HepG2 (cell line): Measurements from ENCODE around the gene DNAAF1. TPM values are rescaled to one million over a fixed set of nuclear protein-coding genes. Genes with fewer than 3 reads are reported as not detected.

Source experiments
- ATAC-seq: fragments of 200-7000 bp; cut with Tn5 transposase; 3 replicates; pipeline ENCODE4 v1.9.1; 2020; ENCODE audit warnings: mild to moderate bottlenecking, moderate library complexity
- BruUV-seq: library from RNA; stranded (reverse); fragments of 400-500 nt; replicated peaks from 2 replicates; lab custom pipeline; 2021; lab: Mats Ljungman, UMichigan
- CTCF ChIA-PET: fragments of 300-600 bp; formaldehyde crosslinking; extraction: SDS; loops from one replicate; lab custom pipeline; 2021; ENCODE audit warnings: low total read pairs, inconsistent platforms, low intra/inter-chr PET ratio; lab: Yijun Ruan, JAX
- POLR2A ChIA-PET: fragments of 350-600 bp; sonication (Branson Sonifier 250); formaldehyde crosslinking; loops from one replicate; lab custom pipeline; 2020; ENCODE audit warnings: antibody characterized with exemption, inconsistent platforms; lab: Yijun Ruan, JAX
- DNase-seq: peaks from one replicate; pipeline ENCODE4 v3.0.0-alpha.2; 2015; ENCODE audit warnings: low spot score
- FAIRE-seq: peaks from 3 replicates; lab custom pipeline; 2011; peaks lifted over from hg19 to GRCh38; lab: Jason Lieb, UNC
- H2AFZ ChIP-seq: one replicate; pipeline ENCODE4 v1.6.1; 2011; ENCODE audit warnings: low read length, inconsistent platforms
- H3K27ac ChIP-seq: fragments of 300-600 bp; 3 replicates; pipeline ENCODE4 v1.8.0; 2011; ENCODE audit warnings: mixed run types, mild to moderate bottlenecking, mixed read lengths, low read length, inconsistent platforms; ENCODE audit not compliant: insufficient read depth; ENCODE audit errors: extremely low read length
- H3K27me3 ChIP-seq, 2 experiments: fragments of 200-600 bp in 1 of 2; 2 replicates in 1 of 2; 3 replicates in 1 of 2; pipeline versions ENCODE4 v1.6.0 to v1.8.0; 2011; ENCODE audit warnings: low read length in 2 of 2, mild to moderate bottlenecking in 2 of 2, moderate library complexity in 2 of 2, inconsistent platforms in 1 of 2; ENCODE audit not compliant: insufficient read depth in 2 of 2, control insufficient read depth in 1 of 2
- H3K36me3 ChIP-seq, 2 experiments: fragments of 200-600 bp in 1 of 2; replicated peaks in 1 of 2; 2 replicates in 1 of 2; 3 replicates in 1 of 2; pipeline versions ENCODE4 v1.5.1 to v1.8.0; 2011; ENCODE audit warnings: low read length in 2 of 2, inconsistent platforms in 1 of 2; ENCODE audit not compliant: insufficient read depth in 2 of 2, control insufficient read depth in 1 of 2
- H3K4me1 ChIP-seq: 2 replicates; pipeline ENCODE4 v1.5.1; 2012; ENCODE audit warnings: low read length, inconsistent platforms; ENCODE audit not compliant: insufficient read depth
- H3K4me2 ChIP-seq: 2 replicates; pipeline ENCODE4 v1.6.0; 2011; ENCODE audit warnings: low read depth, low read length, inconsistent platforms
- H3K4me3 ChIP-seq, 3 experiments: fragments of 200-600 bp in 1 of 3; sonication (generic), shearing (Covaris generic) in 1 of 3; replicated peaks in 1 of 3; 2 replicates each; pipeline ENCODE4 v1.5.1; 2011 to 2016; ENCODE audit warnings: low read length in 3 of 3, inconsistent platforms in 2 of 3, low read depth in 2 of 3, mild to moderate bottlenecking in 2 of 3, control low read depth in 1 of 3, mixed read lengths in 1 of 3; ENCODE audit not compliant: insufficient read depth in 1 of 3
- H3K79me2 ChIP-seq: one replicate; pipeline ENCODE4 v1.6.1; 2011; ENCODE audit warnings: low read length, inconsistent platforms; ENCODE audit not compliant: insufficient read depth
- H3K9ac ChIP-seq: 2 replicates; pipeline ENCODE4 v1.6.0; 2011; ENCODE audit warnings: mild to moderate bottlenecking, low read depth, low read length, inconsistent platforms; ENCODE audit not compliant: insufficient read depth
- H3K9me3 ChIP-seq: 2 replicates; pipeline ENCODE4 v1.5.1; 2012; ENCODE audit warnings: mild to moderate bottlenecking, low read length
- H4K20me1 ChIP-seq: 2 replicates; pipeline ENCODE4 v1.6.0; 2011; ENCODE audit warnings: inconsistent platforms, mild to moderate bottlenecking, low read length, moderate library complexity; ENCODE audit not compliant: insufficient read depth
- E2F2 ChIP-seq: sonication (generic); formaldehyde crosslinking; IDR thresholded peaks from 2 replicates; pipeline ENCODE4 v1.4.0; 2020; ENCODE audit warnings: missing genetic modification reagents, borderline replicate concordance
- GATAD1 ChIP-seq: IDR thresholded peaks from 2 replicates; pipeline ENCODE4 v1.6.1; 2016; ENCODE audit warnings: missing genetic modification reagents, missing compliant biosample characterization
- HNRNPK ChIP-seq: fragments of 200-400 bp; formaldehyde crosslinking; IDR thresholded peaks from 2 replicates; pipeline ENCODE4 v1.6.1; 2018; ENCODE audit warnings: low read length, low read depth, moderate library complexity, mild to moderate bottlenecking; ENCODE audit not compliant: poor library complexity, severe bottlenecking
- IRX3 ChIP-seq: sonication (generic); formaldehyde crosslinking; IDR thresholded peaks from 2 replicates; pipeline ENCODE4 v1.8.1; 2023; ENCODE audit warnings: mild to moderate bottlenecking, low read depth, missing genetic modification reagents, borderline replicate concordance
- MBNL3 ChIP-seq: fragments of 250-450 bp; sonication (Bioruptor Pico); conservative IDR thresholded peaks from 2 replicates; pipeline ENCODE4 v1.8.0; 2022; ENCODE audit warnings: mild to moderate bottlenecking, inconsistent platforms
- MLX ChIP-seq: IDR thresholded peaks from 2 replicates; pipeline ENCODE4 v1.6.1; 2016
- POGZ ChIP-seq: sonication (generic); formaldehyde crosslinking; IDR thresholded peaks from 2 replicates; pipeline ENCODE4 v1.4.0; 2020; ENCODE audit warnings: mild to moderate bottlenecking, missing genetic modification reagents
- RERE ChIP-seq: IDR thresholded peaks from 2 replicates; pipeline ENCODE4 v1.6.1; 2016; ENCODE audit warnings: low read depth, missing genetic modification reagents, missing compliant biosample characterization
- SNRNP70 ChIP-seq: fragments of 200-400 bp; formaldehyde crosslinking; IDR thresholded peaks from 2 replicates; pipeline ENCODE4 v1.6.1; 2017; ENCODE audit warnings: mild to moderate bottlenecking, low read depth, low read length, moderate library complexity
- SRSF1 ChIP-seq: fragments of 200-400 bp; formaldehyde crosslinking; optimal IDR thresholded peaks from 2 replicates; pipeline ENCODE3; 2017; ENCODE audit warnings: mild to moderate bottlenecking, low read depth, low read length, moderate library complexity
- TEF ChIP-seq: sonication (generic); formaldehyde crosslinking; IDR thresholded peaks from 2 replicates; pipeline ENCODE4 v1.5.0; 2020; ENCODE audit warnings: missing genetic modification reagents
- ZMYM3 ChIP-seq: sonication (generic); formaldehyde crosslinking; IDR thresholded peaks from 2 replicates; pipeline ENCODE4 v1.5.1; 2020; ENCODE audit warnings: mild to moderate bottlenecking, missing genetic modification reagents
- ZNF354B ChIP-seq: sonication (generic); formaldehyde crosslinking; IDR thresholded peaks from 2 replicates; pipeline ENCODE4 v1.8.0; 2022; ENCODE audit warnings: mild to moderate bottlenecking, missing genetic modification reagents
- WGBS: methylation state at CpG from one replicate; pipeline ENCODE4 v1.1.6; 2017; ENCODE audit warnings: low lambda C conversion rate; 5-methylcytosine and 5-hydroxymethylcytosine counted together
- in situ Hi-C: cut with HindIII; loops from 2 replicates; pipeline ENCODE4 v1.10.0; 2017; ENCODE audit warnings: low pct_unique_long_range_greater_than_20kb; ENCODE audit not compliant: extremely low pct_ligation_motif_present
- intact Hi-C: fragments of 100-400 bp; cut with micrococcal nuclease; formaldehyde crosslinking; loops from one replicate; pipeline ENCODE4 v1.10.0; 2022; ENCODE audit not compliant: unreplicated experiment
- polyA plus RNA-seq, 8 experiments: library from polyadenylated mRNA; depleted of rRNA in 3 of 8; stranded (reverse) in 7 of 8; unstranded in 1 of 8; fragments of >200 nt; fragmentation: Illumina TruSeq in 4 of 8; extraction: Trizol in 4 of 8; gene quantifications; 2 replicates each; pipeline versions ENCODE4 v1.2.1 to v1.2.3, GENCODE V29; 2011 to 2016; ENCODE audit warnings: low read depth in 4 of 8, missing spikeins in 1 of 8, mixed read lengths in 1 of 8; ENCODE audit not compliant: insufficient read depth in 1 of 8
- total RNA-seq, 5 experiments: library from RNA; depleted of rRNA; stranded (reverse); fragments of >200 nt; fragmentation: Illumina TruSeq; extraction: Trizol; gene quantifications; 2 replicates each; pipeline ENCODE4 v1.2.3, GENCODE V29; 2016; ENCODE audit warnings: low read depth in 1 of 5
- TF ChIP-seq, protein P1 (sequence below): sonication (generic); formaldehyde crosslinking; IDR thresholded peaks from 2 replicates; pipeline ENCODE4 v1.4.0; 2020; ENCODE audit warnings: missing genetic modification reagents

The DNAAF1 gene
- total and polyA plus RNA-seq, 2 of the 13 experiments (the other 11 are each of a cell fraction or from before 2014, with no cell fraction given) = 0.04 TPM; not detected in 1

DNA sequence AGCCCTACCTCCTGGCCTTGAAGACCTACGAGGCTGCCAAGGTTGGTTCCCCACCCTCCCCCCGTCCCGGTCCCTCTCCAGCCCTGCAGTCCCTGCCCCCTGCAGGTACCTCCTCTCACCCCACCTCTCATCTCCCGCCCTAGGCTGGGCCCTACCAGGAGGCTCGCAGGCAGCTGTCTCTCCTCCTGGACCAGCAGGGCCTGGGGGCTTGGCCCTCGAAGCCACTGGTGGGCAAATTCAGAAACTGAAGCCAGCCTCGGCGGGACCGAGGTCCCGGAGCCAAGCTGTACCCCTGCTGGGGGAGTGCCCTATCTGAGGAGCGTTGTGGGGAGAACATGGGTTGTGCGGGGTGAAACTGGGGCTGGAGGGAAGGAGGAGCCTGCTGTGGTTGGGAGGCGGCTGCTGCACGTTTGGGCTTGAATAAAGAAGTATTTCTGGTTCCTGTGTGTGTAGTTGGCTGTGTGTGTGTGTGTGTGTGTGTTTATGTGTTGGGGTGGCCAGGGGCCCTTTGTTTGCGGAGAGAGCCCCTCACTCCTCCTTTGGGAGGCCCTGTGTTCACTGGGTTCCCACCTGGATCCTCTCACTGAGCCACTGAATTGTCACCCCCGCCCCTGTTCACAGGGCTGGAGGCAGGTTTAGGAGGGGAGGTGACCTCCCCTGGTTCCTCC, 51.8 kb downstream of the DNAAF1 start:
- Histone ChIP-seq H3K9ac (no peak overlapping the region), H3K4me3 (no peak overlapping the region), H3K79me2 (no peaks in the 10 kb centered on the region), H3K4me2 (peak overlapping the region; percentile 13; the same call in 1 of the 2 replicates), H4K20me1 (no peaks in the 10 kb centered on the region), H2AFZ (no peak overlapping the region), H3K27ac (no peak overlapping the region), H3K27me3 (peaks cover 25 to 83% of the 10 kb centered on the region in 2 experiments; a peak in 4 of 5 replicates), H3K4me1 (no peaks in the 10 kb centered on the region), H3K36me3 (no peaks in the 10 kb centered on the region), H3K9me3 (no peaks in the 10 kb centered on the region)
- CTCF ChIA-PET = no interaction called here
- POLR2A ChIA-PET = no interaction called here
- FAIRE-seq = no peak
- intact Hi-C loops = loop anchor here (5.0 kb wide), 1 partner anchor 535 kb away; no protein-coding TSS in a partner anchor
- in situ Hi-C loops = loop anchor here (25.0 kb wide), 1 partner anchor 235 kb away; the partner anchor contains the start of genes NECAB2 and OSGIN1
- WGBS = 9% methylated on average over 14 of the region's 16 CpGs
- no peak for DNase-seq
- BruUV-seq = no TSS peak
- peak; percentile 56 for ATAC-seq
- no peak for TF ChIP-seq IRX3 (CRISPR knock-in tag)
- no peak for TF ChIP-seq ZMYM3 (CRISPR knock-in tag)
- no peak for TF ChIP-seq POGZ (CRISPR knock-in tag)
- no peak for TF ChIP-seq ZNF354B (CRISPR knock-in tag)
- no peak for TF ChIP-seq HNRNPK
- no peak for TF ChIP-seq RERE
- TF ChIP-seq SNRNP70 = no peak
- TF ChIP-seq SRSF1 = no peak
- TF ChIP-seq, protein P1, sequence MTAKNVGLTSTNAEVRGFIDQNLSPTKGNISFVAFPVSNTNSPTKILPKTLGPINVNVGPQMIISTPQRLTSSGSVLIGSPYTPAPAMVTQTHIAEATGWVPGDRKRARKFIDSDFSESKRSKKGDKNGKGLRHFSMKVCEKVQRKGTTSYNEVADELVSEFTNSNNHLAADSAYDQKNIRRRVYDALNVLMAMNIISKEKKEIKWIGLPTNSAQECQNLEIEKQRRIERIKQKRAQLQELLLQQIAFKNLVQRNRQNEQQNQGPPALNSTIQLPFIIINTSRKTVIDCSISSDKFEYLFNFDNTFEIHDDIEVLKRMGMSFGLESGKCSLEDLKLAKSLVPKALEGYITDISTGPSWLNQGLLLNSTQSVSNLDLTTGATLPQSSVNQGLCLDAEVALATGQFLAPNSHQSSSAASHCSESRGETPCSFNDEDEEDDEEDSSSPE (CRISPR knock-in tag) = no peak
- no peak for TF ChIP-seq MLX (CRISPR knock-in tag)
- no peak for TF ChIP-seq MBNL3 (CRISPR knock-in tag)
- no peak for TF ChIP-seq TEF (CRISPR knock-in tag)
- TF ChIP-seq GATAD1 (CRISPR knock-in tag) = no peak
- no peak for TF ChIP-seq E2F2
